Stimulated activated CD8-positive, alpha-beta memory T cell treated with anti-CD3 and anti-CD28 coated beads, Interleukin-4, amount 100 ng/mL, for 24 hours (primary cell): ENCODE measurements around the gene DNASE1.
"Not testable (repeated sequence)": the region's sequence is repeated elsewhere in the genome, so short reads cannot be mapped to it uniquely, and the experiment has no call there.

Experiments used
- DNase-seq: peaks from one replicate; pipeline ENCODE4 v3.0.0-alpha.2; 2020; ENCODE audit warnings: low read depth

Gene DNASE1

GRCh38 chr16:3641801-3642396 lies 12.6 kb upstream of the DNASE1 start:
- no peak for DNase-seq

GRCh38 chr16:3642397-3643094 lies 11.9 kb upstream of the DNASE1 start:
- DNase-seq, result no peak

- DNase-seq, result no peak
These were observed 11.3 kb upstream of the DNASE1 start for GRCh38 chr16:3643095-3643730.

- DNase-seq, result no peak
These were observed 9.4 kb upstream of the DNASE1 start for GRCh38 chr16:3645108-3645503.

- no peak for DNase-seq
These were observed 8.8 kb upstream of the DNASE1 start for GRCh38 chr16:3645504-3646347.

- no peak for DNase-seq
These were observed 8.1 kb upstream of the DNASE1 start for GRCh38 chr16:3646348-3646920.

GRCh38 chr16:3650631-3651265 lies 3.7 kb upstream of the DNASE1 start:
- DNase-seq, result no peak

GRCh38 chr16:3651461-3652372 lies 2.8 kb upstream of the DNASE1 start:
- DNase-seq, result no peak

GRCh38 chr16:3652373-3653195 lies 1.9 kb upstream of the DNASE1 start:
- DNase-seq, result no peak

GRCh38 chr16:3655030-3655395 lies 522 bp downstream of the DNASE1 start:
- no peak for DNase-seq

- DNase-seq, result no peak
These were observed 1.1 kb downstream of the DNASE1 start for GRCh38 chr16:3655396-3656159.

- DNase-seq, result not testable (repeated sequence)
These were observed 1.6 kb downstream of the DNASE1 start for GRCh38 chr16:3656160-3656490.

- no peak for DNase-seq
These were observed 2.3 kb downstream of the DNASE1 start for GRCh38 chr16:3656491-3657468.

- no peak for DNase-seq
These were observed 4.8 kb downstream of the DNASE1 start for GRCh38 chr16:3659251-3659650.

- DNase-seq, result no peak
These were observed 6.8 kb downstream of the DNASE1 start for GRCh38 chr16:3661311-3661710.

- no peak for DNase-seq
These were observed 7.4 kb downstream of the DNASE1 start for GRCh38 chr16:3661922-3662321.

- no peak for DNase-seq
These were observed 8.1 kb downstream of the DNASE1 start for GRCh38 chr16:3662601-3663000.
